ENCODE data around the gene PRUNE1.

The PRUNE1 gene

DNA sequence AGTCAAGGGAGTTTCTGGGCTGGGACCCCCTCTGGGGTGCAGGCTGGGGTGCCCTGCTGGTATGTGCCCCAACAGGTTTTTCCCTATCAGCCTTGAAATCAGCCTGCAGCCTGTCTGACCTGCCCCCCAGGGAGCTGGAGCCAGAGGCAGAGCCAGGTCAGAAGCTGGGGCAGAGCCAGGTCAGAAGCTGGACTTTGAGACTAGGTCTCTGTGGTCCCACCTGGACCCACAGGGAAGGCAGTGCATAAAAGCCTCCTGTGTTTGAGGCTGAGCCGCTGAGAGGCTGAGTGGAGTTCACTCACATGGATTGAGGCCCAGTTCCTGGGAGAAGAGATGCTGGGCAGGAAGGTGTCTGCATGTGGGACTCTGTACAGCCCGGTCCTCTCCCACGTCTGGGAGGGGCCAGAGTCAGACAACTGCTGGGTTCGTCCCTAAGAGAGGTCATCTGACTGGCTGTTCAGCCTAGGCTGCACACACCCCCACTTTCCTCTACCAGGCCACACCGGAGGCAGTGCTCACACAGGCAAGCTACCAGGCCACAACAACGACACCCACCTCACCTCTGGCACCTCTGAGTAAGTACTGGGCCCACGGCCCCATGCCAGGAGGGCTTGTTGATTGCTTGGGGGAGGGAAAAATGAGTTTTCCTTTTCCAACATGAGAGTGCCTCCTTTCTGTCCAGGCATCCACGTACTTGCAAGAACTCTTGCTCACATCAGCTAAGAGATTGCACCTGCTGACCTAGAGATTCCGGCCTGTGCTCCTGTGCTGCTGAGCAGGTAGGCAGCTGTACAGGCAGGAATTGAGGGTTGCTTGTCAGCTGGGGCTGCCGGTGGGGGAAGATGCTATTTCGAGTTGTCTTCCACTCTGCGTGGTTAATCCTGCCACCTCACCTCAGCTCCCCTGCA, 26.2 kb upstream of the PRUNE1 start, which contains the start of gene ANXA9:
Gene ANXA9 (plus strand): TSS at position 488 of the 908 bp plus-strand sequence. CDS start 814 bp downstream, outside the sequence.
- TF ChIP-seq JUND (IDR thresholded peaks at IDR 0.05; ENCODE audit: low read depth), result no peak; the same call in 1 of the 2 replicates
- in situ Hi-C loops (cut with HindIII; ENCODE audit: low pct_unique_long_range_greater_than_20kb, low sequenced_read_pairs), result no loop called here
- peak; percentile 67 to 92 for DNase-seq (ENCODE audit: low read depth in 1 of 2, low spot score in 1 of 2)

DNA sequence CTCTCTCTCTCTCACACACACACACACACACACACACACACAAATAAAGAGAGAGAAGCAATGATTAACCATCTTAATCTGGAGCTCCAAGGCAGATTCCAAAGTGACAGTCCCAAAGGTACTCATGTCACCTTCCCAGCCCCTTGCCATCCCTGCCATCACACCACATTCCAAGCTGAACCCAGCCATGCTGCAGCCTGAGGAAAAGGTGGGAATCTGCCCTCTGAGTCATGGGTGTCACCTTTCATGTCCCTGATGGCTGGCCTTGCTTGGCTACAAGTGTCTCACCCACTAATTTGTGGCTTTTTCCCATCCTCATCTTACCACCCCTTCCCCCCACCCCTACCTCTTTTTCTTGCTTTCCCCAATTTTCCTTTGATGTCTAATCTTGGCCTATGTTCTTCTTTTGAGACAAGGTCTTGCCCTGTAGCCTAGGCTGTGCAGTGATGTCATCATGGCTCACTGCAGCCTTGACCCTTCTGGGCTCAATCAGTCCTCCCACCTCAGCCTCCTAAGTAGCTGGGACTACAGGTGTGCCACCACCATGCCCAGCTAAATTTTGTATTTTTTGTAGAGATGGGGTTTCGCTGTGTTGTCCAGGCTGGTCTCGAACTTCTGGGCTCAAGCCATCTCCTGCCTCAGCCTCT, 22.9 kb upstream of the PRUNE1 start:
- in situ Hi-C loops (cut with HindIII; ENCODE audit: low pct_unique_long_range_greater_than_20kb, low sequenced_read_pairs), result no loop called here
- no peak for DNase-seq (ENCODE audit: low read depth in 1 of 2, low spot score in 1 of 2)
- no peak for TF ChIP-seq JUND (IDR thresholded peaks at IDR 0.05; ENCODE audit: low read depth)

DNA sequence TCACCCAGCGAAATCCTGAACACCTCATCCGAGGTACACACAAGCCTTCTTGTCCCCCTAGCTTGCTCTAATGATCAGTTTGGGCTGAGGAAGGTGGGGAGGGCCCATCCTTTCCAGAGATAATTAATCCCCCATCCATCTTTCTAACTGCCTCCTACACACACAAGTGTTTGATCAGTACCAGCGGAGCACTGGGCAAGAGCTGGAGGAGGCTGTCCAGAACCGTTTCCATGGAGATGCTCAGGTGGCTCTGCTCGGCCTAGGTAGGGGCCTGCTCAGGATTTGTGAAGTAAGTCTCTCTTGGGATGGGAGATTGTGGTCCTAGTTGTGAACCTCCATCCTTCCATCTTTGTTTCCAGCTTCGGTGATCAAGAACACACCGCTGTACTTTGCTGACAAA, 20.3 kb upstream of the PRUNE1 start:
- TF ChIP-seq JUND (IDR thresholded peaks at IDR 0.05; ENCODE audit: low read depth), result no peak
- no peak for DNase-seq (ENCODE audit: low read depth in 1 of 2, low spot score in 1 of 2)
- in situ Hi-C loops (cut with HindIII; ENCODE audit: low pct_unique_long_range_greater_than_20kb, low sequenced_read_pairs), result no loop called here

DNA sequence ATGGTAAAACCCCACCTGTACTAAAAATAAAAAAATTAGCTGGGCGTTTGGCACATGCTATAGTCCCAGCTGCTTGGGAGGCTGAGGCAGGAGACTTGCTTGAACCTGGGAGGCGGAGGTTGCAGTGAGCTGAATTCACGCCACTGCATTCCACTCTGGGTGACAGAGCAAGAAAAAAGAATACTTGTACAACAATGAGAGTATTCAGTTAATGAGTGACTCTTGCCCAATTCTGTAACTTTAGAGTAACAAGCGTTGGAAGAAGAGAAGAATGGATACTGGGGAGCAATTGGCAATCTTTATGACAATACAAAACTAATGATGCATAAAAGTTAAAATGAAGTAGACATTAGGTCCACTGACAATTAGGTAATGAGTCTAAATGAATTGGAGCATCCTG, 15.6 kb upstream of the PRUNE1 start:
- in situ Hi-C loops (cut with HindIII; ENCODE audit: low pct_unique_long_range_greater_than_20kb, low sequenced_read_pairs), result no loop called here
- DNase-seq (ENCODE audit: low read depth in 1 of 2, low spot score in 1 of 2), result no peak
- TF ChIP-seq JUND (IDR thresholded peaks at IDR 0.05; ENCODE audit: low read depth), result no peak

DNA sequence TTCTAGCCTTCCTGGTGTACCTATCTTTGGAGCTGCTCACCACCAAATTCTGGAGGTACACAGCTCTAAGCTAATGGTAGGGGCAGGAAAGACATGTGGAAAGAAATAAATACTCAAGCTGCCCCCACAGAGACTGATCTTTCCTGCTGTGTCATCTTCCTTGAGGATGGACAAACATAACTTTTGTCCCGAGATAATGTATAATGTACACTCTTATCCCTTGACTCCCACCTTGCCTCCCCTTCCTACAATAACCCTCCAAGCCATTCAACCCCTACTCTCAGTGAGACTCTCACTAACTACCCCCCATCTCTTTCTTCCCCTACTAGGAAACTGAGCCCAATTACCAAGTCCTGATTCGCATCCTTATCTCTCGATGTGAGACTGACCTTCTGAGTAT, 14.0 kb upstream of the PRUNE1 start:
- TF ChIP-seq JUND (IDR thresholded peaks at IDR 0.05; ENCODE audit: low read depth), result no peak
- in situ Hi-C loops (cut with HindIII; ENCODE audit: low pct_unique_long_range_greater_than_20kb, low sequenced_read_pairs), result no loop called here
- DNase-seq (ENCODE audit: low read depth in 1 of 2, low spot score in 1 of 2), result no peak

DNA sequence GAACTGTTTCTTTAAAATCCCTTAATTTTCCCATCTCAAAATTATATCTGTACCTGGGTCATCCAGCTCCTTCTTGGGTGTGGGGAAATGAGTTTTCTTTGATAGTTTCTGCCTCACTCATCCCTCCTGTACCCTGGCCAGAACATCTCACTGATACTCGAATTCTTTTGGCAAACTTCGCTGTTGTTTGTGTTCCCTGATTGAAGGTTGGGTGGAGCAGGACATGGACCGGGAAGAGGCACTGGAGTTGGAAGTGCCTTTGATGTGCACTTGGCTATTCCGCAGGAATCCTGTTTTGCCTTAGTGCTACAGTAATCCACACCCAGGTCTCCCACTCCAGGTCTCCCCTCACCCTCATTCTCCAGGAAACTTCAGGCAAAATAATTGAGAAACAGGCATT, 12.8 kb upstream of the PRUNE1 start:
- in situ Hi-C loops (cut with HindIII; ENCODE audit: low pct_unique_long_range_greater_than_20kb, low sequenced_read_pairs), result no loop called here
- DNase-seq (ENCODE audit: low read depth in 1 of 2, low spot score in 1 of 2), result no peak
- no peak for TF ChIP-seq JUND (IDR thresholded peaks at IDR 0.05; ENCODE audit: low read depth)

DNA sequence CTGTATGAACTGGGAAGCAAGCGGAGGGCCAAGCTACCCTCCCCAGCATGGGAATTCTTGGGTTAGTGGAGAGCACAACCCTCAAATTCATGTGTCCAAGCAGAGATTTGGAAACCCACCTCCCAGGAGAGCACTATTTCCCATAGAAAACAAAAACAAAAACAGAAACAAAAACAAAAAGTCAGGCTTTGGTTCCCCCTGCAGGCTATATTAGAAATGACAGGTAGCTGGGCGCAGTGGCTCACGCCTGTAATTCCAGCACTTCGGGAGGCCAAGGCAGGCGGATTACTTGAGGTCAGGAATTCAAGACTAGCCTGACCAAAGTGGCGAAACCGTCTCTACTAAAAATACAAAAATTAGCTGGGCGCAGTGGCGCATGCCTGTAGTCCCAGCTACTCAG, 12.4 kb upstream of the PRUNE1 start:
- DNase-seq (ENCODE audit: low read depth in 1 of 2, low spot score in 1 of 2), result peak in 1 of 2 experiments; percentile 58
- no peak for TF ChIP-seq JUND (IDR thresholded peaks at IDR 0.05; ENCODE audit: low read depth)
- in situ Hi-C loops (cut with HindIII; ENCODE audit: low pct_unique_long_range_greater_than_20kb, low sequenced_read_pairs), result no loop called here

DNA sequence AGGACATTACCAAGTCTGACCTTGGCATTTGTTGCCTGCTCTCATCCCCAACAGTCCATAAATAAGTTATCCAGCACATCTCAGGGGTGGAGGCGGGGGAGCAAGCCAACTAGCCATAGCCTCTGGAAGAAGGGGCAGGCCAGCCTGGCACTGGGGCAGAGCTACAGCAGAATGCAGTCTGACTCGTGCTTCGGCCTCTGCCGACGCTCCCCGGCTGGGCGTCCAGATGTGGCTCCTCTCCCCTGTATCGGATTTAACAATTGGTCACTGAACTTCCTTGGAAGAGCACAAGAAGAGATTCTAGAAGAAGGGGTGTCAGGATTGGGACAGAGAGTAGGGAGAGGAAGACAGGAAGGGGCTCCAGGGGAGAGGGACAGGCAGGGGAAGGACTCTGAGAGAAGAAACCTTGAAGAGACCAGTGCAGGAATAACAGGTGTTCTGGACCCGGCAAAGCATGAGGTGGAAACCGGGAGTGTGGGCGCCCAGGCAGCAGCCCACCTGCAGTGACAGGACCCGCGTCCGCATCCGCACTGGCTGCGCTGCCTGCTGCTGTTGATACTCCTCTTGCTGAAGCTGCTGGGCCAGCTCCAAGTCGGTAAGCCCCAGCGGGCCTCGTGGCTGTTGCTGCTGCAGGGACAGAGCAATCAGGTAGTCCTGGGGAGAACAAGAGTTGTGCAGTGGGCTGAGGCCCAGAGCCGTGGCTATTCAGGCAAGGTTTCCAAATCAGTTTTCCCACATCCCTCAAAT, 10.9 kb upstream of the PRUNE1 start:
- in situ Hi-C loops (cut with HindIII; ENCODE audit: low pct_unique_long_range_greater_than_20kb, low sequenced_read_pairs), result no loop called here
- DNase-seq (ENCODE audit: low read depth in 1 of 2, low spot score in 1 of 2), result no peak
- TF ChIP-seq JUND (IDR thresholded peaks at IDR 0.05; ENCODE audit: low read depth), result no peak

DNA sequence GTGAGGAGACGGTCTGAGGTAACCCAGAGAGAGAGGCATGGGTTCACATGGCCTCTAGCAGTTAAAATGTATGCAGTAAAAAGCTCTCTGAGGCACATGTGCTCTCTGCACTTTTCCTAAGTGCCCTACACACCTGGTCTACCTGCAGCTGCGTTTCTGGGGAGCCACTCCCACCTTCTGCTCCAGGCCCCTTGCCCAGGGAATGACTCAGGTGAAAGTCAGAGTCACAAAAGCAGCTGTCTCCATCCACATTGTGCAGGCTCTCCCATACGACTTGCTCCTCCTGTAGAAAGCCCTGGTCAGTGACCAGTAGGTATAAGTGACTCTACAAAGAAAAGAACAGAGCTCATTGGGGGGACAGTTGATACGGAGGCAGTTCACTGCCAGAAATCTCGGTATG, 10.3 kb upstream of the PRUNE1 start:
- no peak for DNase-seq (ENCODE audit: low read depth in 1 of 2, low spot score in 1 of 2)
- in situ Hi-C loops (cut with HindIII; ENCODE audit: low pct_unique_long_range_greater_than_20kb, low sequenced_read_pairs), result no loop called here
- TF ChIP-seq JUND (IDR thresholded peaks at IDR 0.05; ENCODE audit: low read depth), result no peak

DNA sequence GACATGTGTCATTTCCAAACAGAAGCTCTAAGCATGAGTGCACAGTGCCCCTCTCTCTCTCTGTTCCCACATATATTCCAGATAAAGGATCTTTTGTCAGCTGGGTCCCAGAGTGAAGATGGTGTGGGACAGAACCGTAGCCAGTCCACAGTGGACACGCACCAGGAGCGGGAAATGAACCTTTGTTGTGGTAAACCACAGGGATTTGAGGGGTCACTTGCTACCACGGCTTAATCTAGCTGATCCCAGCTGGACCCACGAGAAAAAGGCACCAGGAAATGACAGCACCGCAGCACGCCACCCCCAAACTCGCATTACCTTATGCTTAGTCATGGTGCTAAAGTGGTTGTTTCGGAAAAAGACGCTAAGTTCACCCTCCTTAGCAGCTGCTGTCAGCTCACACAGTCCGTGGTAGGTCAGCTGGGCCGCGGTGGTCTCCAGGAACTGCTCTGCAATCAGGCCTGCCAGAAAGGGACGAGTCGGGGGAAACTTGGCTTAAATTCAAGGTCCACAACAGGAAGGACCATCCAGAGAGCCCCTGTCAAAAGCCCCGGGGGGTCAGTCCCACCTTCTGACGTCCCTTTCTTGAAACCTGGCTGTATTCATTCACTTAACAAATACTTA, 9.1 kb upstream of the PRUNE1 start:
- no peak for TF ChIP-seq JUND (IDR thresholded peaks at IDR 0.05; ENCODE audit: low read depth)
- no peak for DNase-seq (ENCODE audit: low read depth in 1 of 2, low spot score in 1 of 2)
- in situ Hi-C loops (cut with HindIII; ENCODE audit: low pct_unique_long_range_greater_than_20kb, low sequenced_read_pairs), result no loop called here

DNA sequence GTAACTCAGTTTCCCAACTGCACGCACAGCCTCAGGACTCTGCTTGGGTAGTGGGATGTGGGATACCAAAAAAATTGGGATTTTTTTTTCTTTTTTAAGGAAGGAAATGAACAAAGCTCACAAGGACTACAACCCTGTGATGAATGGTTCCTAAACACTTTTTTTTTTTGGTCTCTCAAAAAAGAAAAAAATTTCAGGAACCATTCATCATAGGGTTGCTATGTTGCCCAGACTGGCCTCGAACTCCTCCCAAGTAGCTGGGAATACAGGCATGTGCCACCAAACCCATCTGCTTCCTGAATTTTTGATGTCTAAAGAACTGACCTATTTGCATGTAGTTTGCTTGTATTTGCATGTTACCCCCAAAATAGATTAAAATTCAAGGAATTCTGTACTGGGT, 8.3 kb upstream of the PRUNE1 start:
- no peak for TF ChIP-seq JUND (IDR thresholded peaks at IDR 0.05; ENCODE audit: low read depth)
- in situ Hi-C loops (cut with HindIII; ENCODE audit: low pct_unique_long_range_greater_than_20kb, low sequenced_read_pairs), result no loop called here
- DNase-seq (ENCODE audit: low read depth in 1 of 2, low spot score in 1 of 2), result no peak

DNA sequence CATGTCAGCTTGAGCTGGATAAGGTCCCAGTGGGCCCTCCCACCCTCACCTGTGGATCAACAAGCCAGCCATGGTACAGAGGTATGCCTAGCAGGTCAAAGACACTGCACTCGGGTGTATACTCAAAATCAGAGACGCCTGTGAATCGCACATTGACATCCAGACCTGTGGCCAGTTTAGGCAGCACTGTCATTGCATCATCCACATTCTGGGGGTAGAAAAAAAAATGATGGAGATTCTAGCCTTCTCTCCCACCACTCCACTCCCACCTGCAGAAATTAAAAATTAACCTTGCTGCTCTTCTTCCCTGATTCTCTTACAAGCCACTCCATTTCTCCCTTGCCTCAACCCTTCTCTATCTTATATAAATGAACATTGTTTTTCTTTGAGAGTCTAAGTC, 7.8 kb upstream of the PRUNE1 start:
- no peak for DNase-seq (ENCODE audit: low read depth in 1 of 2, low spot score in 1 of 2)
- TF ChIP-seq JUND (IDR thresholded peaks at IDR 0.05; ENCODE audit: low read depth), result no peak
- in situ Hi-C loops (cut with HindIII; ENCODE audit: low pct_unique_long_range_greater_than_20kb, low sequenced_read_pairs), result no loop called here
